Measurements from ENCODE around the gene MCM9.

- TF ChIP-seq, protein P1, sequence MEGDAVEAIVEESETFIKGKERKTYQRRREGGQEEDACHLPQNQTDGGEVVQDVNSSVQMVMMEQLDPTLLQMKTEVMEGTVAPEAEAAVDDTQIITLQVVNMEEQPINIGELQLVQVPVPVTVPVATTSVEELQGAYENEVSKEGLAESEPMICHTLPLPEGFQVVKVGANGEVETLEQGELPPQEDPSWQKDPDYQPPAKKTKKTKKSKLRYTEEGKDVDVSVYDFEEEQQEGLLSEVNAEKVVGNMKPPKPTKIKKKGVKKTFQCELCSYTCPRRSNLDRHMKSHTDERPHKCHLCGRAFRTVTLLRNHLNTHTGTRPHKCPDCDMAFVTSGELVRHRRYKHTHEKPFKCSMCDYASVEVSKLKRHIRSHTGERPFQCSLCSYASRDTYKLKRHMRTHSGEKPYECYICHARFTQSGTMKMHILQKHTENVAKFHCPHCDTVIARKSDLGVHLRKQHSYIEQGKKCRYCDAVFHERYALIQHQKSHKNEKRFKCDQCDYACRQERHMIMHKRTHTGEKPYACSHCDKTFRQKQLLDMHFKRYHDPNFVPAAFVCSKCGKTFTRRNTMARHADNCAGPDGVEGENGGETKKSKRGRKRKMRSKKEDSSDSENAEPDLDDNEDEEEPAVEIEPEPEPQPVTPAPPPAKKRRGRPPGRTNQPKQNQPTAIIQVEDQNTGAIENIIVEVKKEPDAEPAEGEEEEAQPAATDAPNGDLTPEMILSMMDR (IDR thresholded peaks at IDR 0.05): no peak
- TF ChIP-seq POLR2A (IDR thresholded peaks at IDR 0.05): no peak
Observed at GRCh38 chr6:118825661-118826060, 109.3 kb downstream of the MCM9 start.

Measured in adrenal gland (tissue), 5 donors.